GM12878 (cell line): ENCODE measurements around the gene CAMTA1. TPM values are rescaled to one million over a fixed set of nuclear protein-coding genes. Genes with fewer than 3 reads are reported as not detected.

ENCODE experiments used
- ATAC-seq: fragments of 200-7000 bp; cut with Tn5 transposase; 3 replicates; pipeline ENCODE4 v1.9.1; 2020; ENCODE audit warnings: mild to moderate bottlenecking, moderate library complexity
- BruUV-seq: library from RNA; stranded (reverse); fragments of 400-500 nt; replicated peaks from 2 replicates; lab custom pipeline; 2021; lab: Mats Ljungman, UMichigan
- CTCF ChIA-PET: fragments of 300-600 bp; sonication (Branson Sonifier 250); formaldehyde crosslinking; extraction: SDS; loops from one replicate; lab custom pipeline; 2021; ENCODE audit warnings: inconsistent platforms; lab: Yijun Ruan, JAX
- POLR2A ChIA-PET: fragments of 350-600 bp; formaldehyde crosslinking; extraction: SDS; loops from one replicate; lab custom pipeline; 2021; ENCODE audit warnings: inconsistent platforms; lab: Charles Lee
- RAD21 ChIA-PET: fragments of 300-600 bp; sonication (Branson Sonifier 250); formaldehyde crosslinking; loops from one replicate; lab custom pipeline; 2023; ENCODE audit warnings: antibody characterized with exemption; ENCODE audit not compliant: unreplicated experiment; lab: Charles Lee
- SMC1A ChIA-PET: fragments of 300-600 bp; sonication (Branson Sonifier 250); formaldehyde crosslinking; loops from one replicate; lab custom pipeline; 2023; ENCODE audit not compliant: unreplicated experiment, uncharacterized antibody; lab: Charles Lee
- DNase-seq: peaks from one replicate; pipeline ENCODE4 v3.0.0-alpha.2; 2011; ENCODE audit warnings: low read depth, low spot score
- FAIRE-seq: peaks from 3 replicates; lab custom pipeline; 2011; peaks lifted over from hg19 to GRCh38; lab: Jason Lieb, UNC
- H2AFZ ChIP-seq: 2 replicates; pipeline ENCODE4 v1.6.0; 2011; ENCODE audit warnings: low read depth, low read length, control low read depth; ENCODE audit not compliant: control insufficient read depth
- H3K27ac ChIP-seq: 2 replicates; pipeline ENCODE4 v1.5.1; 2011; ENCODE audit warnings: control low read depth; ENCODE audit not compliant: control insufficient read depth, insufficient read depth
- H3K27me3 ChIP-seq, 2 experiments: replicated peaks in 1 of 2; 2 replicates each; pipeline versions ENCODE4 v1.6.0 to v1.6.1; 2011; ENCODE audit warnings: low read length in 1 of 2; ENCODE audit not compliant: control insufficient read depth in 2 of 2, insufficient read depth in 2 of 2
- H3K36me3 ChIP-seq, 2 experiments: 2 replicates each; pipeline ENCODE4 v1.5.1; 2011; ENCODE audit warnings: low read length in 1 of 2; ENCODE audit not compliant: control insufficient read depth in 2 of 2, insufficient read depth in 2 of 2
- H3K4me1 ChIP-seq: 2 replicates; pipeline ENCODE4 v1.6.1; 2011; ENCODE audit warnings: mild to moderate bottlenecking, low read length, moderate library complexity, mixed read lengths; ENCODE audit not compliant: control insufficient read depth, insufficient read depth
- H3K4me2 ChIP-seq: 2 replicates; pipeline ENCODE4 v1.6.0; 2011; ENCODE audit warnings: control low read depth; ENCODE audit not compliant: control insufficient read depth, insufficient read depth
- H3K4me3 ChIP-seq: fragments of 200-600 bp; sonication (generic); 2 replicates; pipeline ENCODE4 v1.5.1; 2016
- H3K79me2 ChIP-seq: 2 replicates; pipeline ENCODE4 v1.6.0; 2011; ENCODE audit warnings: low read length; ENCODE audit not compliant: control insufficient read depth, insufficient read depth
- H3K9ac ChIP-seq: 2 replicates; pipeline ENCODE4 v1.8.0; 2011; ENCODE audit warnings: low read length, control low read depth, mixed read lengths; ENCODE audit not compliant: control insufficient read depth, insufficient read depth
- H3K9me3 ChIP-seq: replicated peaks from 3 replicates; pipeline ENCODE4 v1.5.1; 2011; ENCODE audit warnings: mild to moderate bottlenecking, low read length; ENCODE audit not compliant: control insufficient read depth, insufficient read depth
- H4K20me1 ChIP-seq: 2 replicates; pipeline ENCODE4 v1.6.0; 2011; ENCODE audit not compliant: control insufficient read depth, insufficient read depth
- ATF7 ChIP-seq: fragments of 450-650 bp; IDR thresholded peaks from 2 replicates; pipeline ENCODE4 v1.6.1; 2016; ENCODE audit warnings: low read depth, mild to moderate bottlenecking
- FOS ChIP-seq: IDR thresholded peaks from 3 replicates; pipeline ENCODE4 v1.6.1; 2011; ENCODE audit warnings: borderline replicate concordance; ENCODE audit not compliant: insufficient read length; ENCODE audit errors: extremely low read depth
- HDAC2 ChIP-seq: fragments of 200-600 bp; sonication (generic); IDR thresholded peaks from 2 replicates; pipeline ENCODE4 v1.6.1; 2017
- IRF3 ChIP-seq: fragments of 450-650 bp; IDR thresholded peaks from 2 replicates; pipeline ENCODE4 v1.6.1; 2014; ENCODE audit warnings: mild to moderate bottlenecking
- JUND ChIP-seq: IDR thresholded peaks from 2 replicates; pipeline ENCODE4 v1.6.1; 2012; ENCODE audit warnings: low read depth, mild to moderate bottlenecking, low read length, improper control_type of control experiment, moderate library complexity
- MTA2 ChIP-seq: fragments of 450-650 bp; IDR thresholded peaks from 2 replicates; pipeline ENCODE4 v1.6.1; 2016; ENCODE audit warnings: low read depth, mild to moderate bottlenecking, moderate library complexity
- MXI1 ChIP-seq: fragments of 150-350 bp; IDR thresholded peaks from 2 replicates; pipeline ENCODE4 v1.6.1; 2011; ENCODE audit warnings: low read depth, mild to moderate bottlenecking, inconsistent platforms, low read length, improper control_type of control experiment
- NR2F1 ChIP-seq: fragments of 450-650 bp; conservative IDR thresholded peaks from 2 replicates; pipeline ENCODE4 v1.6.1; 2017; ENCODE audit warnings: mild to moderate bottlenecking
- POLR2A ChIP-seq: IDR thresholded peaks from 2 replicates; pipeline ENCODE4 v1.6.1; 2011; ENCODE audit warnings: low read depth, mild to moderate bottlenecking, low read length
- RAD21 ChIP-seq: IDR thresholded peaks from 2 replicates; pipeline ENCODE4 v1.6.1; 2011; ENCODE audit warnings: mild to moderate bottlenecking, low read depth, low read length, moderate library complexity; ENCODE audit not compliant: insufficient read depth
- RFX5 ChIP-seq: IDR thresholded peaks from 2 replicates; pipeline ENCODE4 v1.6.1; 2011; ENCODE audit warnings: low read depth, low read length, improper control_type of control experiment
- TBL1XR1 ChIP-seq: IDR thresholded peaks from 2 replicates; pipeline ENCODE4 v1.6.1; 2012; ENCODE audit warnings: low read depth, low read length, improper control_type of control experiment
- TCF12 ChIP-seq: IDR thresholded peaks from 2 replicates; pipeline ENCODE4 v1.6.1; 2011; ENCODE audit warnings: low read depth, mild to moderate bottlenecking, low read length
- USF1 ChIP-seq: IDR thresholded peaks from 2 replicates; pipeline ENCODE4 v1.6.1; 2011; ENCODE audit warnings: borderline replicate concordance, low read depth, mild to moderate bottlenecking, moderate library complexity, mixed read lengths, low read length; ENCODE audit not compliant: insufficient read depth; ENCODE audit errors: extremely low read length
- ZBED1 ChIP-seq: IDR thresholded peaks from 2 replicates; pipeline ENCODE4 v1.6.1; 2016; ENCODE audit warnings: borderline replicate concordance
- ZNF622 ChIP-seq: fragments of 450-650 bp; IDR thresholded peaks from 2 replicates; pipeline ENCODE4 v1.6.1; 2017; ENCODE audit warnings: mild to moderate bottlenecking, inconsistent platforms
- ZZZ3 ChIP-seq: IDR thresholded peaks from 2 replicates; pipeline ENCODE4 v1.6.1; 2011; ENCODE audit warnings: low read depth; ENCODE audit not compliant: control insufficient read depth, insufficient read length
- WGBS: methylation state at CpG from one replicate; pipeline ENCODE4 v1.1.6; 2016; ENCODE audit warnings: low lambda C conversion rate; ENCODE audit not compliant: insufficient replicate concordance, insufficient coverage; ENCODE audit errors: missing lambda C conversion rate; 5-methylcytosine and 5-hydroxymethylcytosine counted together
- in situ Hi-C: fragments of 300-500 bp; cut with MboI; formaldehyde crosslinking; loops from 9 replicates; pipeline ENCODE4 v1.14.3; 2018; ENCODE audit warnings: mixed read lengths
- intact Hi-C: fragments of 100-400 bp; cut with micrococcal nuclease; formaldehyde crosslinking; loops from one replicate; pipeline ENCODE4 v1.14.2; 2022; ENCODE audit not compliant: unreplicated experiment
- polyA plus RNA-seq, 11 experiments: library from polyadenylated mRNA; depleted of rRNA in 4 of 11; unstranded in 6 of 11; stranded (reverse) in 5 of 11; fragments of >200 nt; fragmentation: Nextera tagmentation in 4 of 11; fragmentation: Illumina TruSeq in 1 of 11; extraction: Ambion mirVana in 4 of 11; extraction: Trizol in 1 of 11; gene quantifications; 1 replicate in 1 of 11; 2 replicates in 10 of 11; pipeline versions ENCODE4 v1.2.1 to v1.2.3, GENCODE V29; 2011 to 2016; ENCODE audit warnings: inconsistent platforms in 2 of 11, missing spikeins in 2 of 11, low read depth in 1 of 11
- total RNA-seq, 4 experiments: library from RNA; depleted of rRNA in 3 of 4; stranded (reverse); fragments of >200 nt in 3 of 4; fragmentation: Illumina TruSeq in 1 of 4; extraction: Trizol in 1 of 4; gene quantifications; 2 replicates each; pipeline versions ENCODE4 v1.2.1 to v1.2.3, GENCODE V29; 2013 to 2021

The CAMTA1 gene
- total and polyA plus RNA-seq, 10 of the 15 experiments (the other 5 are each of a cell fraction or from before 2014, with no cell fraction given), result 37.7 to 148 (median 76.4) TPM

GRCh38 chr1:7429290-7429689 lies 644.0 kb downstream of the CAMTA1 start (continued):
- no peak for TF ChIP-seq JUND

GRCh38 chr1:7430047-7430608 lies 644.9 kb downstream of the CAMTA1 start:
- H3K36me3 ChIP-seq, result no peaks in the 10 kb centered on the region
- intact Hi-C loops (no loop called here), in situ Hi-C loops (no loop called here)
- no peaks in the 10 kb centered on the region for H3K4me1 ChIP-seq
- 18% methylated on average over 6 of the region's 7 CpGs for WGBS
- no peaks in the 10 kb centered on the region; the same call in 2 of the 3 replicates for H3K9me3 ChIP-seq
- H3K27ac ChIP-seq, result no peak overlapping the region
- TF ChIP-seq MXI1, result no peak
- no peak for TF ChIP-seq IRF3
- no peak for TF ChIP-seq HDAC2
- TF ChIP-seq ZNF622, result no peak
- CTCF ChIA-PET, result no interaction called here
- no TSS peak for BruUV-seq
- FAIRE-seq, result no peak
- no peak overlapping the region for H3K4me2 ChIP-seq
- no peak overlapping the region for H2AFZ ChIP-seq
- no peak overlapping the region for H3K4me3 ChIP-seq
- RAD21 ChIA-PET, result no interaction called here
- POLR2A ChIA-PET, result no interaction called here
- no peaks in the 10 kb centered on the region for H3K27me3 ChIP-seq
- no peak for ATAC-seq
- no peak overlapping the region for H3K9ac ChIP-seq
- no peaks in the 10 kb centered on the region for H3K79me2 ChIP-seq
- no peaks in the 10 kb centered on the region for H4K20me1 ChIP-seq
- SMC1A ChIA-PET, result no interaction called here
- DNase-seq, result no peak

- BruUV-seq, result no TSS peak
- RAD21 ChIA-PET, result no interaction called here
Observed at GRCh38 chr1:7430691-7431090, 645.4 kb downstream of the CAMTA1 start.

More at GRCh38 chr1:7430691-7431090, 645.4 kb downstream of the CAMTA1 start:
- TF ChIP-seq USF1 (no peak), POLR2A (no peak), TCF12 (no peak), MTA2 (no peak), RAD21 (no peak), NR2F1 (no peak), ATF7 (no peak), TBL1XR1 (no peak), FOS (no peak), RFX5 (no peak), ZZZ3 (no peak), ZBED1 (no peak)
- WGBS, result 0% methylated on average over 1 of the region's 1 CpG
- FAIRE-seq, result no peak
- H3K27ac ChIP-seq, result no peak overlapping the region
- H3K4me3 ChIP-seq, result no peak overlapping the region
- SMC1A ChIA-PET, result no interaction called here
- DNase-seq, result no peak
- ATAC-seq, result no peak
- H3K9ac ChIP-seq, result no peak overlapping the region
- no peaks in the 10 kb centered on the region; the same call in 2 of the 3 replicates for H3K9me3 ChIP-seq
- intact Hi-C loops (no loop called here), in situ Hi-C loops (no loop called here)
- no peaks in the 10 kb centered on the region for H3K4me1 ChIP-seq
- POLR2A ChIA-PET, result no interaction called here
- no peaks in the 10 kb centered on the region for H3K27me3 ChIP-seq
- no peak overlapping the region for H2AFZ ChIP-seq
- CTCF ChIA-PET, result no interaction called here
- H4K20me1 ChIP-seq, result no peaks in the 10 kb centered on the region
- no peaks in the 10 kb centered on the region for H3K79me2 ChIP-seq
- no peak overlapping the region for H3K4me2 ChIP-seq
- H3K36me3 ChIP-seq, result no peaks in the 10 kb centered on the region
